Immature natural killer cell (primary cell): ENCODE data around the gene SRPK1. TPM values are rescaled to one million over a fixed set of nuclear protein-coding genes. Genes with fewer than 3 reads are reported as not detected.

Experiments
- DNase-seq, 3 donors: peaks; one replicate each; pipeline ENCODE4 v3.0.0; 2022; ENCODE audit warnings: mixed read lengths in 1 of 3
- H3K27ac Mint-ChIP-seq, 6 donors: one replicate each; pipeline ENCODE4 v1.8.0; 2020; ENCODE audit warnings: mixed read lengths in 6 of 6, mild to moderate bottlenecking in 5 of 6, inconsistent platforms in 4 of 6, moderate library complexity in 3 of 6
- H3K27me3 Mint-ChIP-seq, 3 donors: one replicate each; pipeline ENCODE4 v1.8.0; 2020 to 2021; ENCODE audit warnings: low read depth in 3 of 3, mild to moderate bottlenecking in 3 of 3, mixed read lengths in 3 of 3, moderate library complexity in 3 of 3, inconsistent platforms in 1 of 3
- H3K36me3 Mint-ChIP-seq, 3 donors: one replicate each; pipeline ENCODE4 v1.8.0; 2020; ENCODE audit warnings: mixed read lengths in 3 of 3, inconsistent platforms in 2 of 3, mild to moderate bottlenecking in 2 of 3
- H3K4me1 Mint-ChIP-seq, 2 donors: one replicate each; pipeline ENCODE4 v1.8.0; 2020; ENCODE audit warnings: inconsistent platforms in 2 of 2, mild to moderate bottlenecking in 2 of 2, mixed read lengths in 2 of 2, moderate library complexity in 1 of 2
- H3K4me3 Mint-ChIP-seq, 5 donors: one replicate each; pipeline ENCODE4 v1.8.0; 2020; ENCODE audit warnings: mild to moderate bottlenecking in 5 of 5, mixed read lengths in 5 of 5, inconsistent platforms in 3 of 5, moderate library complexity in 3 of 5
- H3K9me3 Mint-ChIP-seq, 6 donors: one replicate each; pipeline ENCODE4 v1.8.0; 2020; ENCODE audit warnings: mild to moderate bottlenecking in 6 of 6, mixed read lengths in 6 of 6, inconsistent platforms in 4 of 6, moderate library complexity in 3 of 6
- polyA plus RNA-seq, 3 donors: library from polyadenylated mRNA; unstranded; fragments of 300-500 nt; fragmentation: Illumina TruSeq; gene quantifications; one replicate each; pipeline ENCODE4 v1.2.3, GENCODE V29; 2021

The SRPK1 gene
- polyA plus RNA-seq: 10 to 100 TPM; 34.4 to 44.7 (median 34.7) TPM

- Mint-ChIP-seq H3K4me3 (peak within 1 kb of the TSS; percentile 92 to 98 (median 96)), H3K27me3 (peaks cover 0 to 13% (median 2%) of the 10 kb centered on the region in 3 donors), H3K9me3 (no peaks in the 10 kb centered on the region), H3K36me3 (peaks cover 0 to 6% (median 0%) of the 10 kb centered on the region in 3 donors), H3K4me1 (peaks cover 39 to 55% of the 10 kb centered on the region in 2 donors), H3K27ac (peak within 1 kb of the TSS; percentile 88 to 96 (median 92))
- peak; percentile 81 to 85 (median 85) for DNase-seq
Measured at GRCh38 chr6:35920793-35921732, at the start of gene SRPK1. SRPK1 (minus strand) TSS chr6:35921098; CDS start chr6:35921056, 42 bp downstream.

GRCh38 chr6:35970181-35970580 lies 49.3 kb upstream of the SRPK1 start:
- H3K4me1 Mint-ChIP-seq: no peaks in the 10 kb centered on the region
- peaks cover 0 to 3% (median 0%) of the 10 kb centered on the region in 3 donors for H3K36me3 Mint-ChIP-seq
- H3K4me3 Mint-ChIP-seq: no peak overlapping the region
- H3K27me3 Mint-ChIP-seq: peaks cover 0 to 4% (median 0%) of the 10 kb centered on the region in 3 donors
- no peak overlapping the region for H3K27ac Mint-ChIP-seq
- no peaks in the 10 kb centered on the region for H3K9me3 Mint-ChIP-seq
- no peak for DNase-seq

- Mint-ChIP-seq H3K4me3 (no peak overlapping the region), H3K27ac (no peak overlapping the region), H3K9me3 (no peaks in the 10 kb centered on the region), H3K4me1 (no peaks in the 10 kb centered on the region), H3K36me3 (peaks cover 0 to 3% (median 0%) of the 10 kb centered on the region in 3 donors), H3K27me3 (peaks cover 0 to 4% (median 0%) of the 10 kb centered on the region in 3 donors)
- DNase-seq: no peak
Measured at GRCh38 chr6:35969646-35970045, 48.7 kb upstream of the SRPK1 start.

GRCh38 chr6:35968821-35969220 lies 47.9 kb upstream of the SRPK1 start:
- Mint-ChIP-seq H3K4me3 (no peak overlapping the region), H3K9me3 (no peaks in the 10 kb centered on the region), H3K27me3 (peaks cover 0 to 4% (median 0%) of the 10 kb centered on the region in 3 donors), H3K36me3 (peaks cover 0 to 3% (median 0%) of the 10 kb centered on the region in 3 donors), H3K27ac (no peak overlapping the region), H3K4me1 (no peaks in the 10 kb centered on the region)
- DNase-seq: no peak

- Mint-ChIP-seq H3K36me3 (no peaks in the 10 kb centered on the region), H3K27me3 (peaks cover 0 to 4% (median 0%) of the 10 kb centered on the region in 3 donors), H3K4me3 (no peak overlapping the region), H3K4me1 (no peaks in the 10 kb centered on the region), H3K9me3 (no peaks in the 10 kb centered on the region), H3K27ac (no peak overlapping the region)
- no peak for DNase-seq
Measured at GRCh38 chr6:35967076-35967774, 46.3 kb upstream of the SRPK1 start.

GRCh38 chr6:35962779-35963560 lies 42.1 kb upstream of the SRPK1 start:
- Mint-ChIP-seq H3K4me1 (no peaks in the 10 kb centered on the region), H3K4me3 (no peak overlapping the region), H3K27me3 (peaks cover 0 to 8% (median 1%) of the 10 kb centered on the region in 3 donors), H3K27ac (no peak overlapping the region), H3K36me3 (no peaks in the 10 kb centered on the region), H3K9me3 (no peaks in the 10 kb centered on the region)
- DNase-seq: no peak

GRCh38 chr6:35960187-35960586 lies 39.3 kb upstream of the SRPK1 start:
- no peaks in the 10 kb centered on the region for H3K36me3 Mint-ChIP-seq
- peaks cover 4 to 17% (median 6%) of the 10 kb centered on the region in 3 donors for H3K27me3 Mint-ChIP-seq
- no peak overlapping the region for H3K4me3 Mint-ChIP-seq
- no peaks in the 10 kb centered on the region for H3K4me1 Mint-ChIP-seq
- no peak for DNase-seq
- H3K9me3 Mint-ChIP-seq: no peaks in the 10 kb centered on the region
- no peak overlapping the region for H3K27ac Mint-ChIP-seq

GRCh38 chr6:35955970-35956369 lies 35.1 kb upstream of the SRPK1 start:
- H3K9me3 Mint-ChIP-seq: no peaks in the 10 kb centered on the region
- no peaks in the 10 kb centered on the region for H3K4me1 Mint-ChIP-seq
- no peak for DNase-seq

GRCh38 chr6:35955521-35955920 lies 34.6 kb upstream of the SRPK1 start:
- DNase-seq: no peak
- Mint-ChIP-seq H3K36me3 (no peaks in the 10 kb centered on the region), H3K27me3 (peaks cover 4 to 17% (median 6%) of the 10 kb centered on the region in 3 donors), H3K4me3 (no peak overlapping the region), H3K4me1 (no peaks in the 10 kb centered on the region), H3K27ac (no peak overlapping the region), H3K9me3 (no peaks in the 10 kb centered on the region)

More at GRCh38 chr6:35955970-35956369, 35.1 kb upstream of the SRPK1 start:
- Mint-ChIP-seq H3K27ac (no peak overlapping the region), H3K27me3 (peaks cover 4 to 17% (median 6%) of the 10 kb centered on the region in 3 donors), H3K36me3 (no peaks in the 10 kb centered on the region), H3K4me3 (no peak overlapping the region)

- peaks cover 4 to 15% (median 6%) of the 10 kb centered on the region in 3 donors for H3K27me3 Mint-ChIP-seq
- no peak overlapping the region for H3K27ac Mint-ChIP-seq
- no peaks in the 10 kb centered on the region for H3K4me1 Mint-ChIP-seq
- H3K4me3 Mint-ChIP-seq: no peak overlapping the region
- H3K36me3 Mint-ChIP-seq: no peaks in the 10 kb centered on the region
- DNase-seq: no peak
- H3K9me3 Mint-ChIP-seq: no peaks in the 10 kb centered on the region
Measured at GRCh38 chr6:35955071-35955470, 34.2 kb upstream of the SRPK1 start.

GRCh38 chr6:35954333-35954732 lies 33.4 kb upstream of the SRPK1 start:
- Mint-ChIP-seq H3K27me3 (peaks cover 4 to 12% (median 6%) of the 10 kb centered on the region in 3 donors), H3K4me1 (no peaks in the 10 kb centered on the region), H3K9me3 (no peaks in the 10 kb centered on the region), H3K27ac (no peak overlapping the region), H3K36me3 (no peaks in the 10 kb centered on the region), H3K4me3 (no peak overlapping the region)
- DNase-seq: no peak

- no peaks in the 10 kb centered on the region for H3K4me1 Mint-ChIP-seq
- H3K27me3 Mint-ChIP-seq: peaks cover 0 to 5% (median 2%) of the 10 kb centered on the region in 3 donors
- no peak for DNase-seq
- H3K9me3 Mint-ChIP-seq: no peaks in the 10 kb centered on the region
- no peak overlapping the region for H3K4me3 Mint-ChIP-seq
- no peak overlapping the region for H3K27ac Mint-ChIP-seq
- no peaks in the 10 kb centered on the region for H3K36me3 Mint-ChIP-seq
Measured at GRCh38 chr6:35948725-35949124, 27.8 kb upstream of the SRPK1 start.

- no peaks in the 10 kb centered on the region for H3K4me1 Mint-ChIP-seq
- no peak overlapping the region for H3K4me3 Mint-ChIP-seq
- peaks cover 3 to 6% (median 5%) of the 10 kb centered on the region in 3 donors for H3K27me3 Mint-ChIP-seq
- H3K27ac Mint-ChIP-seq: no peak overlapping the region
- H3K9me3 Mint-ChIP-seq: no peaks in the 10 kb centered on the region
- DNase-seq: no peak
- no peaks in the 10 kb centered on the region for H3K36me3 Mint-ChIP-seq
Measured at GRCh38 chr6:35945650-35946025, 24.7 kb upstream of the SRPK1 start.
